ENCODE measurements around the gene IFNGR1. TPM values are rescaled to one million over a fixed set of nuclear protein-coding genes. Genes with fewer than 3 reads are reported as not detected.

The IFNGR1 gene
- total RNA-seq, 1 experiment from 2014 or later, result 23.4 TPM

DNA sequence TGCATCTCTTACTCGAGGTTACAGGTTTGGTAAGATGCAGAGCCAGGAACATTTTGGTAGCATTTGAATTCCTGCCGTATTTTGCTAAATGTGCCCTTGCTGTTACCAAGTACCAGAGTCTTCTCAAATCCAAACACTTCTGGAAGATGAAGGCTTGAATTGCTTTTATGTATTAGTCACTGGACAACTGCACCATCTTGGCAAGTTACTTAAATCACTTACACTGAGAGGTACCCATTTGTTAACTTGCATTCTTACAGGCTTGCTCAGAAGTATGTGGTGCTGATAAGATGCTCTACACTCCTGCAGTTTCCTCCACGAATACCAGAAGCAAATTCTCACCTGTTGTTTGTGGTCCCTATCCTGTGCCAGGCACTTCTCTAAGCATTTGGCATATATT lies 58.4 kb downstream of the IFNGR1 start:
- no TSS peak for BruUV-seq (replicated peaks)
- H3K4me1 ChIP-seq (ENCODE audit: control insufficient read depth, insufficient read depth, low read length), result no peaks in the 10 kb centered on the region
- intact Hi-C loops (cut with micrococcal nuclease; ENCODE audit: unreplicated experiment), result no loop called here
- no peak for DNase-seq (ENCODE audit: low read depth, low spot score)
- POLR2A ChIA-PET, result no interaction called here
- CTCF ChIA-PET, result no interaction called here
- H3K27ac ChIP-seq (ENCODE audit: low read length), result no peak overlapping the region
- H3K27me3 ChIP-seq (ENCODE audit: control insufficient read depth, insufficient read depth, low read length), result 0 out of 2 replicates have a peak, but pooled peaks cover 2% of the 10 kb centered on the region
- no peaks in the 10 kb centered on the region for H3K36me3 ChIP-seq (ENCODE audit: control insufficient read depth, insufficient read depth, low read length)
- no peak for ATAC-seq
- TF ChIP-seq REST (IDR thresholded peaks at IDR 0.05; ENCODE audit: insufficient read depth in 1 of 2, low read depth in 2 of 2, low read length in 1 of 2), result no peak
- no peak for TF ChIP-seq TCF7L2 (IDR thresholded peaks at IDR 0.05; ENCODE audit: low read depth, low read length)
- TF ChIP-seq SIN3A (IDR thresholded peaks at IDR 0.05; ENCODE audit: borderline replicate concordance, insufficient read depth, low read depth, low read length), result no peak
- no peak for TF ChIP-seq POLR2AphosphoS5 (IDR thresholded peaks at IDR 0.05; ENCODE audit: low read depth, low read length)
- TF ChIP-seq CTCF (IDR thresholded peaks at IDR 0.05), result no peak
- in situ Hi-C loops (cut with HindIII; ENCODE audit: low pct_unique_long_range_greater_than_20kb, low sequenced_read_pairs), result no loop called here
- no peak overlapping the region for H3K4me3 ChIP-seq (ENCODE audit: low read depth in 2 of 2, low read length in 2 of 2)
- no peaks in the 10 kb centered on the region for H3K9me3 ChIP-seq (ENCODE audit: control insufficient read depth, insufficient read depth, low read depth, low read length)

GRCh38 chr6:137159912-137160311 lies 59.3 kb downstream of the IFNGR1 start:
- Histone ChIP-seq H3K27ac (ENCODE audit: low read length) (no peak overlapping the region), H3K36me3 (ENCODE audit: control insufficient read depth, insufficient read depth, low read length) (no peaks in the 10 kb centered on the region), H3K4me1 (ENCODE audit: control insufficient read depth, insufficient read depth, low read length) (no peaks in the 10 kb centered on the region), H3K4me3 (ENCODE audit: low read depth in 2 of 2, low read length in 2 of 2) (no peak overlapping the region), H3K27me3 (ENCODE audit: control insufficient read depth, insufficient read depth, low read length) (0 out of 2 replicates have a peak, but pooled peaks cover 2% of the 10 kb centered on the region), H3K9me3 (ENCODE audit: control insufficient read depth, insufficient read depth, low read depth, low read length) (no peaks in the 10 kb centered on the region)
- ChIA-PET CTCF (no interaction called here), POLR2A (no interaction called here)
- DNase-seq (ENCODE audit: low read depth, low spot score) (no peak), ATAC-seq (no peak)
- TF ChIP-seq CTCF (IDR thresholded peaks at IDR 0.05), result no peak
- no peak for TF ChIP-seq POLR2AphosphoS5 (IDR thresholded peaks at IDR 0.05; ENCODE audit: low read depth, low read length)
- no peak for TF ChIP-seq SIN3A (IDR thresholded peaks at IDR 0.05; ENCODE audit: borderline replicate concordance, insufficient read depth, low read depth, low read length)
- TF ChIP-seq REST (IDR thresholded peaks at IDR 0.05; ENCODE audit: insufficient read depth in 1 of 2, low read depth in 2 of 2, low read length in 1 of 2), result no peak
- no peak for TF ChIP-seq TCF7L2 (IDR thresholded peaks at IDR 0.05; ENCODE audit: low read depth, low read length)
- BruUV-seq (replicated peaks), result no TSS peak
- intact Hi-C loops (cut with micrococcal nuclease; ENCODE audit: unreplicated experiment), result no loop called here
- in situ Hi-C loops (cut with HindIII; ENCODE audit: low pct_unique_long_range_greater_than_20kb, low sequenced_read_pairs), result no loop called here
